GM23338 (cell line): ENCODE data around the gene NIPAL4. TPM values are rescaled to one million over a fixed set of nuclear protein-coding genes. Genes with fewer than 3 reads are reported as not detected.

ENCODE experiments used
- ATAC-seq: fragments of 200-7000 bp; cut with Tn5 transposase; 3 replicates; pipeline ENCODE4 v1.9.1; 2020
- DNase-seq: peaks from one replicate; pipeline ENCODE4 v3.0.0-alpha.2; 2015; ENCODE audit warnings: low spot score
- H2AFZ ChIP-seq: fragments of 200-600 bp; sonication (generic); 2 replicates; pipeline ENCODE4 v1.8.0; 2016; ENCODE audit warnings: antibody characterized with exemption, mild to moderate bottlenecking, moderate library complexity
- H3F3A ChIP-seq: fragments of 200-600 bp; sonication (generic); replicated peaks from 2 replicates; pipeline ENCODE4 v1.8.0; 2017; ENCODE audit warnings: antibody characterized with exemption, mixed run types, low read depth
- H3K27ac ChIP-seq: fragments of 200-600 bp; sonication (generic); 2 replicates; pipeline ENCODE4 v1.6.1; 2016; ENCODE audit warnings: low read depth
- H3K27me3 ChIP-seq: fragments of 200-600 bp; sonication (generic); 2 replicates; pipeline ENCODE4 v1.8.0; 2016; ENCODE audit warnings: mild to moderate bottlenecking, mixed run types, moderate library complexity; ENCODE audit not compliant: insufficient read depth
- H3K36me3 ChIP-seq: fragments of 200-600 bp; sonication (generic); 2 replicates; pipeline ENCODE4 v1.8.0; 2016; ENCODE audit warnings: mild to moderate bottlenecking; ENCODE audit not compliant: insufficient read depth
- H3K4me1 ChIP-seq: fragments of 200-600 bp; sonication (generic); 2 replicates; pipeline ENCODE4 v1.8.0; 2016; ENCODE audit warnings: mild to moderate bottlenecking, moderate library complexity; ENCODE audit not compliant: insufficient read depth
- H3K4me2 ChIP-seq: fragments of 200-600 bp; sonication (generic); 2 replicates; pipeline ENCODE4 v1.7.1; 2017; ENCODE audit warnings: mixed run types
- H3K4me3 ChIP-seq: fragments of 200-600 bp; sonication (generic); 2 replicates; pipeline ENCODE4 v1.6.1; 2016; ENCODE audit warnings: mixed run types
- H3K79me2 ChIP-seq: fragments of 200-600 bp; sonication (generic); replicated peaks from 2 replicates; pipeline ENCODE4 v1.8.0; 2017; ENCODE audit warnings: mild to moderate bottlenecking; ENCODE audit not compliant: insufficient read depth
- H3K9me2 ChIP-seq: fragments of 200-600 bp; sonication (generic); 2 replicates; pipeline ENCODE4 v1.8.0; 2017; ENCODE audit not compliant: insufficient read depth
- H4K20me1 ChIP-seq: fragments of 200-600 bp; sonication (generic); replicated peaks from 2 replicates; pipeline ENCODE4 v1.8.0; 2017; ENCODE audit warnings: mild to moderate bottlenecking; ENCODE audit not compliant: insufficient read depth
- H3K27ac Mint-ChIP-seq: 2 replicates; pipeline ENCODE4 v1.8.0; 2020; ENCODE audit warnings: inconsistent platforms, mild to moderate bottlenecking, moderate library complexity, mixed read lengths
- H3K27me3 Mint-ChIP-seq: 3 replicates; pipeline ENCODE4 v1.8.0; 2022; ENCODE audit warnings: low read depth, mild to moderate bottlenecking, moderate library complexity, mixed read lengths, inconsistent platforms; ENCODE audit not compliant: insufficient read depth, poor library complexity
- H3K36me3 Mint-ChIP-seq: 3 replicates; pipeline ENCODE4 v1.8.0; 2021; ENCODE audit warnings: low read depth, mild to moderate bottlenecking, inconsistent platforms, moderate library complexity, mixed read lengths
- H3K4me1 Mint-ChIP-seq: 3 replicates; pipeline ENCODE4 v1.8.0; 2020; ENCODE audit warnings: mild to moderate bottlenecking, inconsistent platforms, mixed read lengths
- H3K4me3 Mint-ChIP-seq: 3 replicates; pipeline ENCODE4 v1.8.0; 2021; ENCODE audit warnings: moderate library complexity, mild to moderate bottlenecking, inconsistent platforms, mixed read lengths
- H3K9me3 Mint-ChIP-seq: 3 replicates; pipeline ENCODE4 v1.8.0; 2020; ENCODE audit warnings: moderate library complexity, mild to moderate bottlenecking, inconsistent platforms, mixed read lengths
- CREB1 ChIP-seq: fragments of 250-450 bp; sonication (Bioruptor Pico); IDR thresholded peaks from 2 replicates; pipeline ENCODE4 v1.5.0; 2020; ENCODE audit warnings: low read depth, mild to moderate bottlenecking, moderate library complexity
- ETS1 ChIP-seq: IDR thresholded peaks from 2 replicates; pipeline ENCODE4 v1.6.1; 2016; ENCODE audit warnings: antibody characterized with exemption
- EZH2 ChIP-seq: fragments of 200-600 bp; sonication (generic); IDR thresholded peaks from one replicate; pipeline ENCODE4 v1.8.0; 2017; ENCODE audit warnings: antibody characterized with exemption, mild to moderate bottlenecking, low read depth; ENCODE audit not compliant: unreplicated experiment
- EZH2phosphoT487 ChIP-seq: fragments of 200-600 bp; sonication (generic); IDR thresholded peaks from one replicate; pipeline ENCODE4 v1.8.1; 2018; ENCODE audit warnings: antibody characterized with exemption; ENCODE audit not compliant: unreplicated experiment
- JUNB ChIP-seq: IDR thresholded peaks from one replicate; pipeline ENCODE4 v1.6.1; 2016; ENCODE audit warnings: antibody characterized with exemption; ENCODE audit not compliant: unreplicated experiment
- NANOG ChIP-seq: IDR thresholded peaks from 2 replicates; pipeline ENCODE4 v1.6.1; 2016; ENCODE audit warnings: antibody characterized with exemption, borderline replicate concordance
- POLR2AphosphoS5 ChIP-seq: IDR thresholded peaks from 2 replicates; pipeline ENCODE4 v1.6.1; 2016; ENCODE audit warnings: antibody characterized with exemption, low read depth
- ZNF114 ChIP-seq: fragments of 250-450 bp; sonication (Bioruptor Pico); IDR thresholded peaks from 2 replicates; pipeline ENCODE4 v1.5.0; 2020; ENCODE audit warnings: mild to moderate bottlenecking, moderate library complexity
- ZNF462 ChIP-seq: fragments of 250-450 bp; sonication (Bioruptor Pico); IDR thresholded peaks from 2 replicates; pipeline ENCODE4 v1.5.0; 2020; ENCODE audit warnings: mild to moderate bottlenecking, moderate library complexity
- polyA plus RNA-seq: library from polyadenylated mRNA; unstranded; fragments of >200 nt; fragmentation: Nextera tagmentation; extraction: Ambion mirVana; gene quantifications from 2 replicates; pipeline ENCODE4 v1.2.1, GENCODE V29; 2016
- total RNA-seq: library from RNA; depleted of rRNA; stranded (reverse); fragments of >200 nt; shearing (Covaris generic); gene quantifications from 2 replicates; pipeline ENCODE4 v1.2.3, GENCODE V29; 2014
- TF ChIP-seq, protein P1 (sequence below): IDR thresholded peaks from one replicate; pipeline ENCODE4 v1.6.1; 2018; ENCODE audit warnings: antibody characterized with exemption; ENCODE audit not compliant: unreplicated experiment
- TF ChIP-seq, protein P2 (sequence below), 2 experiments: fragments of 200-600 bp in 1 of 2; sonication (generic) in 1 of 2; conservative IDR thresholded peaks; 2 replicates each; pipeline versions ENCODE4 v1.5.1 to v1.6.1; 2016 to 2017; ENCODE audit warnings: antibody characterized with exemption in 2 of 2, low read depth in 2 of 2, mild to moderate bottlenecking in 2 of 2, moderate library complexity in 1 of 2

The NIPAL4 gene
- total and polyA plus RNA-seq, 2 experiments from 2014 or later: 0.21 TPM; not detected in 1

- no peak for TF ChIP-seq ZNF114
- no peak for TF ChIP-seq ETS1
- TF ChIP-seq, protein P1, sequence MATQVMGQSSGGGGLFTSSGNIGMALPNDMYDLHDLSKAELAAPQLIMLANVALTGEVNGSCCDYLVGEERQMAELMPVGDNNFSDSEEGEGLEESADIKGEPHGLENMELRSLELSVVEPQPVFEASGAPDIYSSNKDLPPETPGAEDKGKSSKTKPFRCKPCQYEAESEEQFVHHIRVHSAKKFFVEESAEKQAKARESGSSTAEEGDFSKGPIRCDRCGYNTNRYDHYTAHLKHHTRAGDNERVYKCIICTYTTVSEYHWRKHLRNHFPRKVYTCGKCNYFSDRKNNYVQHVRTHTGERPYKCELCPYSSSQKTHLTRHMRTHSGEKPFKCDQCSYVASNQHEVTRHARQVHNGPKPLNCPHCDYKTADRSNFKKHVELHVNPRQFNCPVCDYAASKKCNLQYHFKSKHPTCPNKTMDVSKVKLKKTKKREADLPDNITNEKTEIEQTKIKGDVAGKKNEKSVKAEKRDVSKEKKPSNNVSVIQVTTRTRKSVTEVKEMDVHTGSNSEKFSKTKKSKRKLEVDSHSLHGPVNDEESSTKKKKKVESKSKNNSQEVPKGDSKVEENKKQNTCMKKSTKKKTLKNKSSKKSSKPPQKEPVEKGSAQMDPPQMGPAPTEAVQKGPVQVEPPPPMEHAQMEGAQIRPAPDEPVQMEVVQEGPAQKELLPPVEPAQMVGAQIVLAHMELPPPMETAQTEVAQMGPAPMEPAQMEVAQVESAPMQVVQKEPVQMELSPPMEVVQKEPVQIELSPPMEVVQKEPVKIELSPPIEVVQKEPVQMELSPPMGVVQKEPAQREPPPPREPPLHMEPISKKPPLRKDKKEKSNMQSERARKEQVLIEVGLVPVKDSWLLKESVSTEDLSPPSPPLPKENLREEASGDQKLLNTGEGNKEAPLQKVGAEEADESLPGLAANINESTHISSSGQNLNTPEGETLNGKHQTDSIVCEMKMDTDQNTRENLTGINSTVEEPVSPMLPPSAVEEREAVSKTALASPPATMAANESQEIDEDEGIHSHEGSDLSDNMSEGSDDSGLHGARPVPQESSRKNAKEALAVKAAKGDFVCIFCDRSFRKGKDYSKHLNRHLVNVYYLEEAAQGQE: no peak
- no peak for TF ChIP-seq POLR2AphosphoS5
- no peak for TF ChIP-seq CREB1 (CRISPR knock-in tag)
- no peak for TF ChIP-seq EZH2phosphoT487
- TF ChIP-seq ZNF462 (CRISPR knock-in tag): no peak
- TF ChIP-seq, protein P2, sequence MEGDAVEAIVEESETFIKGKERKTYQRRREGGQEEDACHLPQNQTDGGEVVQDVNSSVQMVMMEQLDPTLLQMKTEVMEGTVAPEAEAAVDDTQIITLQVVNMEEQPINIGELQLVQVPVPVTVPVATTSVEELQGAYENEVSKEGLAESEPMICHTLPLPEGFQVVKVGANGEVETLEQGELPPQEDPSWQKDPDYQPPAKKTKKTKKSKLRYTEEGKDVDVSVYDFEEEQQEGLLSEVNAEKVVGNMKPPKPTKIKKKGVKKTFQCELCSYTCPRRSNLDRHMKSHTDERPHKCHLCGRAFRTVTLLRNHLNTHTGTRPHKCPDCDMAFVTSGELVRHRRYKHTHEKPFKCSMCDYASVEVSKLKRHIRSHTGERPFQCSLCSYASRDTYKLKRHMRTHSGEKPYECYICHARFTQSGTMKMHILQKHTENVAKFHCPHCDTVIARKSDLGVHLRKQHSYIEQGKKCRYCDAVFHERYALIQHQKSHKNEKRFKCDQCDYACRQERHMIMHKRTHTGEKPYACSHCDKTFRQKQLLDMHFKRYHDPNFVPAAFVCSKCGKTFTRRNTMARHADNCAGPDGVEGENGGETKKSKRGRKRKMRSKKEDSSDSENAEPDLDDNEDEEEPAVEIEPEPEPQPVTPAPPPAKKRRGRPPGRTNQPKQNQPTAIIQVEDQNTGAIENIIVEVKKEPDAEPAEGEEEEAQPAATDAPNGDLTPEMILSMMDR (conservative IDR thresholded peaks at IDR 0.05; ENCODE audit: low read depth in 2 of 2): no peak
- no peak for TF ChIP-seq NANOG
- no peak for TF ChIP-seq EZH2
- TF ChIP-seq JUNB: no peak
- H3K9me3 Mint-ChIP-seq: no peaks in the 10 kb centered on the region
- Histone ChIP-seq H3F3A (no peaks in the 10 kb centered on the region), H3K79me2 (no peaks in the 10 kb centered on the region), H3K9me2 (no peaks in the 10 kb centered on the region), H3K4me1 (no peaks in the 10 kb centered on the region), H4K20me1 (no peaks in the 10 kb centered on the region), H3K27ac (no peak overlapping the region), H3K36me3 (peaks cover 3% of the 10 kb centered on the region; the same call in 1 of the 2 replicates), H3K27me3 (no peaks in the 10 kb centered on the region), H3K4me2 (no peak overlapping the region), H3K4me3 (no peak overlapping the region), H2AFZ (no peak overlapping the region)
- H3K36me3 Mint-ChIP-seq: no peaks in the 10 kb centered on the region
- peaks cover 2% of the 10 kb centered on the region for H3K27me3 Mint-ChIP-seq
- H3K27ac Mint-ChIP-seq: no peak overlapping the region; the same call in 1 of the 2 replicates
- ATAC-seq (no peak), DNase-seq (no peak)
- H3K4me3 Mint-ChIP-seq: no peak overlapping the region
- no peaks in the 10 kb centered on the region for H3K4me1 Mint-ChIP-seq
Observed at GRCh38 chr5:157506981-157507780, 47.2 kb downstream of the NIPAL4 start.
